Kidney capillary endothelial cell (primary cell): ENCODE measurements around the gene POLR1A.

Experiments
- DNase-seq: peaks from one replicate; pipeline ENCODE4 v3.0.0-alpha.2; 2018; ENCODE audit warnings: low spot score

POLR1A gene

DNA sequence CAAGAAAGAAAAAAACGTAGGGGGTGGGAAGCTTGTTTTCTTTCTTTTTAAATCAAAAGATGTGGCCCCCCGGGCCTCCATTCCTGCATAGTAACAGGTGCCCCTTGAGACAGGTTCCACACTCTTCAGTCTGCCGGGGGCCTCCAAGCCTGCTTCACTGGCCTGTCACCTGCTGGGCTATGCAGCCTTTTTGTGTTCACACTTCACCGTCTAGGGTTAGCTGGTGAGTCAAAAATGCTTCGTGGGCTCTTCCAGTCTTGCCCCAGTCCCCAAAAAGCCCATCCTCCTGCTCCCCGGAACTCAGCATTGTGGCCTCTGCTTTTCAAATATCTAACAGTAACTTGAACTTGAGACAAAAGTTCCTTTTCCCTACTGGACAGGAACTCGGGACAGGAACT, 67.9 kb downstream of the POLR1A start:
- no peak for DNase-seq

DNA sequence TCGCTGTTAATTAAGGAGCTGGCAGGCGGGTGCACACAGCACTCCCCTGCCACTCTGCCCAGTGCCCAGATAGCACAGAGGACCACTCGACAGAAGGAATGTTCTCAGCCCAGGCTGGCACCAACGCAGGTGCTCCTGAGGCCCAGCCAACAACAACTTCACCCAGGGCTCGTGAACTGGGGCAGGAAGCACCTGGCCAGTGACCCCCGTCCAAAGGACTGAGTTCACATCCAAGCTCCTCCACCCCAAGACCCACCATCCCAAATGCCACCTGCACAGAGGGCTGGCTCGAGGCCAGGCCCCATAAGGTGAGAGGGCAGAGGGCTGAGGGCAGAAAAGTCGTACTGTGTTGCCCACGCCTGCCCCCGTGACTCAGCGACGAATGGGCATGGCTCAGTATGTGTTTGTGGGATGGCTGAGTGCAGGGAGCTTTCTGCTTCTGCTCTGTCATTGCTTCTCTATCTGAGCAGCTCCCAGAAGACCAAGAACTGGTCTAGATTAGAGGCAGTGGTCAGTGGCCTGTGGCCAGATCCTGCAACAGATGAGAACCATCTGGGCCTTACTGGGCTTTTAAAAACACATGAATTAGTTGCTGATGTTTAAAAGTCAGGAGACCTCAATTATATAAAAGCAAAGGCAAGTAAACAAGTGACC, 68.4 kb downstream of the POLR1A start:
- DNase-seq = no peak

DNA sequence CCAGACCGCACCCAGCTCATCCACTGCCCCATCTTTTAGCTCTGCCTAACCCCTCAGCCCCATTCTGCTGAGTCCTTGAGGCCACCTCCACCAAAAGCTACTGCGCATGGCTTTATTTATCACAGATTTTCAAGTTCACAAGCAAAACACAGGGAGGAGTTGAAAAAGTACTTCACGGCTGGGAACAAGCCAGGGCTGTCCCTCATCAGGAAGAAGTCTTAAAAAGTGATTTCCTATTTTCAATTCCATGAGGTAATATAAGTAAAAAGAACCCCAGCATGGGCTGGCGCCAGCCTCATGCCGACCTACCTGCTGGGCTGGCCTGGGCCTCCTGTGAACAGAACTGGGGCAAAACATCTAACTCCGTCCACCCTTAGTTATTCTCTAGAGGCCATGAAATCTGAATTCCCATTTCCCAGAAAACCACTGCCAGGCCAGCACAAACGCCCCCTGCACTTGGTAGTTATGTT, 69.0 kb downstream of the POLR1A start:
- DNase-seq = no peak

DNA sequence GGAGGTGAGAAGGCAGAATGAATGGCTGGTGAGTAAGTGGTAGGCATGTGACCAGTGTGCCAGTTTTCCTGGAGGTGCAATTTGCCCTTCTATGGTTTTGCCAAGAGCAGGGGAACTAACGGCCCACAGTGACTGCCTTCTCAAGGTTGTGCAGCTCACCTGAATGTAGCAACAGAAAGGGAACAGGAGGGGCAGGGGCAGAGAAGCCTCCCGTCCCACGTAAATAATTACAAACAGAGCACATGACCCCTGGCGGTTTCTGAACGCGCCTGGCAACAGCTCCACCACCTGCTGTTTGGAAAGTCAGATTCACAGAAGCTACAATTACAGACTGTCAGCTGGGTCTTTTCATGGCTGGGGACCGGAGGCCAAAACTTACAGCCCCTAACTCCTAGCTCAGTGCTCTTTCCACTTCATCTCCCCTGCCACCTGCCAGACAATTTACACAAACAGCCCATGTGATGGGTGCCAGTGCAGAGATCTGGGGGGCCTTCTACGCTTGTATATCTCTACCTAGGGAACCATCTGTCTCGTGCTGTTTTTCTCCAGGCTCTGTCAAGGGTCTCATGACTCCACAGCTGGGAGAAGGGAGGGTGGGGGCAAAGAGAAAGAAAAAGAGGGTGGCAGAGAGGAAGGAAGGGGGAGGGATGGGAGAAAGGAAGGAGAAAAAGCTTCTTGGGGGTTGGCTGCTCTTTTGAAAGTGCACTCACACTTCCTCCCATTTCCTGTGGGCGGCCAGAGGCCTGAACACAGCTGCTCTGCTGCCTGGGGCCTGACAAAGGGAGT, 69.6 kb downstream of the POLR1A start:
- DNase-seq = peak; percentile 63

DNA sequence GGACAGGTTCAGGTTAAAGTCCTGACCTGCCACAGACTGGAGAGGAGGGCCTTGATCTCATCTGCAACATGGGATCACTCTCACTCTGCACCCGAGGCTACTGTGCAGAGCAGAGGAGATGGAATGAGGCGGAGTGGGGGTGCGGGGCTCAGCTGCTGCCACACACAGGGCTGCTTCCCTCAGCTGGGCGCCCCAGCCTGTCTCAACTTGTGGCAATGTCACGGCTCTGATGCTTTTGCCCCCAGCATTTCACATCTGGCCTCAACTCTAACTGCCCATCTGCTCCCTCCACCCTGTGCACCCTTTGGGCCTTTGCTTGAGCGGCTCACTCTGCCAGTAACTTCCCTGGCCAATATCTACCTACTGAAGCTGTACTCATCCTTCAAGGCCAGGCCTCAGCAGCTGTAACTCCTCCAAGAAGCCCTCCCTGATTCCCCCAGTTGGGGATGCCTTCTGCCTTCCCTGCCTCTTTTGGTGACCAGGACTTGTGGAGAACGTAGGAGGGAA, 70.3 kb downstream of the POLR1A start:
- no peak for DNase-seq

DNA sequence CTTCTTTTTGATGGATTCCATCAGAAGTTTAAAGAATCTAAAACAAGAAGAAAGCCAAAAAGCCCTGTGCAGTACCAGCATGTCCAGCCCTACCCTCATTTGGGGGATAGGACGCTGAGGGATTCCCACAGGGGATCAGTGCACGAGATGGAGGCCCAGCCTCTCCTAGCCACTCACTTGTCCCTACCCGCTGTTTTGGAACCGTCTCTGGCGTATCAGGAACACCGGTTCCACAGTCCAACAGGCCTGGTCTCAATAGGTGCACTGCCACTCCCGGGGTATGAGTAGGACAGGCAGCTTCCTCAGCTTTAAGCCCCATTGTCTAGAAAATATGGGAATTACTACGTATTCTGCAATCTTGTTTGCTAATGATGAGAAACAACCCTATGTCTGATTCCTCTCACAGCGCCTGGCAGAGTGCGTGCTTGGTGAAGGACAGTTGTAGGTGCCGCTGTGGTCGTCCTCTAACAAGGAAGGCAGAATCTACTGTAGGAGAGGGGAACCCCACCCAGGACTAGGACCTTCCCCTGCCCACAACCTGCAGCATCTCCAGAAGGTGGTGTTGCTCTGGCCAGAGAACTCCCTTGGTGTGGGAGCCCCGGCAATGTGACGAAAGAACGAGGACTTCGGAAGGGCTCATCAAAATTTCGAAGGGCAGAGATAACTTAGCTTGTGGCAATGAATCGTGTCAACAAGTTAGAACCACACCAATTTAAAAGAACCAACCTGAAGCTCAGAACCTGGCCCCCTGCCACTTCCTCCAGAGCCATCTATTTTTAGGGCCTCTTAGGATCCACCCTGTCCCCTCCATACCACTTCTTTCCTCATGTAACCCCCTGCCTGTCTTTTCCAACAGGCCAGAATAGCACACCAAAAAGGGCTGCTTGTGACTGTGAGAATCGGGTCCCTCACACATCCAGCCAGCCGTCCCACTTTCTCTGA, 71.7 kb downstream of the POLR1A start:
- no peak for DNase-seq

DNA sequence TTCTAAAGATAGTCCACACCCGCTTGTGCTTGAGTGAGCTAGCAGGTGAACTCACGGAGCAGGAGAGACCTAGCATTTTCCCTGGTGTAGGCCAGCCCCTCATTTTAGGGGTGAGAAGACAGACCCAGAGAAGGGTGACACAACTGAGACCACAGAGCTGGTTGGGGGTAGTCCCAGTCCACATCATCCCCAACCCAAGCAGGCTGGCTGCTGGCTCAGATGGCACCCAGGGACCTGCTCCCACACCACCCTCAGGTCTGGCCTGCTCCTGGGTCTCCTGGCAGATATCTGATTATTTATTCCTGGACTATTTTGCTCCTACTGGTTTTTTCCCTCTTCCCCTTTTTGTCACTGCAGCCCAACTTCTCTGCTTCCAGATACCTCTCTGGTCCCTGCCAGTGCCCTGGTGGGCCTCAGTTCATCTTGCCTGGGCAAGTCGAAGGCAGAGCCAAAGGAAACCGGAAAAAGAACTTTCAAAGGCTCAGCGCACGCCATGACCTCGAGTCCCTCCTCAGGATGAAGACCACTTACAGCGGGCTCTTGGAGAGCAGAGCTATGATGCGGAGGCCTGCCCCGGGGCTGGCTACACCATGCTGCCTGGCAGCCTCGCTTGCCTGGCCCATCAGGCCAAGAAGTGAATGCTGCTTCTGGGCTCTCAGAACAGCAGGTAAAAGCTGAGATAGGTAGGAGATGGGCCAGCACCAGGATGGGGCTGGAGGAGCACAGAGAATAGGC, 72.7 kb downstream of the POLR1A start:
- no peak for DNase-seq

DNA sequence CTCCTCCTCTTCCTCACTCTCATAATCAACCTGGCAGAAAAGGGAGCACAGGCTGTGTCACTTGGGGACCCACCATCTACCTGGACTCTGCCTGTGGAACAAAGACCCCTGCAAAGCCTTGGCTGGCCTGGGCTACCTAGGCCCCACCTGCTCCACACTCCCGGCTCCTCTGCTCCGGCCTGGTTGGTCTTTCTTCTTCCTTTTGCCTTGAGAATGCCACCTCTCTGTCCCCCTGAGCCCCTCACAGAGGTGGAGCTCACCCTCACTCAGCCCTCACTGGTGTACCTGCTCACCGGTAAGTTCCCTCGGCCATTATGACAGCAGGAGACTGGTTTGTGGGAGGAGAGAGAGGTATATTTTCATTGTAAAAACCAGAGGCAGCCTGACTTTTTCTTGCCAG, 74.1 kb downstream of the POLR1A start:
- no peak for DNase-seq

DNA sequence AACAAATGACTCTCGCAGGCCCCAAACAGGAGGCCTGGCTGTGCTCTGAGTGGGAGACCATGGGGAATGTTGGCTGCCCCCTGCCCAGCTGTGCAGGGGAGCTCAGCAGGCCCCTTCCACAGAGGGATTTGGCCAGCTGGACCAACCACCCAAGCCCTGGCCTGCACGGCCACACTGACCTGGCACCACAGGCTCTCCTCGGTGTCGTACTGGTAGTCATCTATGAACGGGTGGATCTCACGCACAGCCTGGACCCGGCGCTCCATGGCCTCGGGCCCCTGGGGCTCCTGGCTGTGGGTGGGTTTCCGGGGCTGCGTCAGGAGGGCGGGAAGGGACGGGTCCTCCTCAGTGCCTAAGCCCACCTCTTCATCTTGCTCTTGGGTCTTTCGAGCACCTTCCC, 74.5 kb downstream of the POLR1A start:
- DNase-seq = no peak

DNA sequence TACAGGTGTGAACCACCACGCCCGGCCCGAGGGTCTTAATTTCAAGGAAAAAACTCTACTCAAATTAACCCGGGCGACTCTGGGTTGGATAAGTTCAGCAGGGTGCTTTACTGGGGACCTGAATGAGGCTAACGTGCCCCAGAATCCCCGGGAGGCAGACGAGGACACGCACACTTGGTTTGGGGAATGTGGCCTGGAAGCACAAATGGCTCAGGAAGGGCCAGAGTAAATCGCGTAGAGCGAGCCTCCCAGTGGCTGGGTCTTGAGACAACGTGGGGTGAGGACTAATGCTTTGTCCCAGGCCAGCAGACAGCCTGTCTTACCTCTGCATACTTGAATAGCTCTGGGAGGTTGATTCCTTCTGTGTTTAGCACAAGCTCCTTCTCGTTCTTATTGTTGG, 75.8 kb downstream of the POLR1A start:
- no peak for DNase-seq

DNA sequence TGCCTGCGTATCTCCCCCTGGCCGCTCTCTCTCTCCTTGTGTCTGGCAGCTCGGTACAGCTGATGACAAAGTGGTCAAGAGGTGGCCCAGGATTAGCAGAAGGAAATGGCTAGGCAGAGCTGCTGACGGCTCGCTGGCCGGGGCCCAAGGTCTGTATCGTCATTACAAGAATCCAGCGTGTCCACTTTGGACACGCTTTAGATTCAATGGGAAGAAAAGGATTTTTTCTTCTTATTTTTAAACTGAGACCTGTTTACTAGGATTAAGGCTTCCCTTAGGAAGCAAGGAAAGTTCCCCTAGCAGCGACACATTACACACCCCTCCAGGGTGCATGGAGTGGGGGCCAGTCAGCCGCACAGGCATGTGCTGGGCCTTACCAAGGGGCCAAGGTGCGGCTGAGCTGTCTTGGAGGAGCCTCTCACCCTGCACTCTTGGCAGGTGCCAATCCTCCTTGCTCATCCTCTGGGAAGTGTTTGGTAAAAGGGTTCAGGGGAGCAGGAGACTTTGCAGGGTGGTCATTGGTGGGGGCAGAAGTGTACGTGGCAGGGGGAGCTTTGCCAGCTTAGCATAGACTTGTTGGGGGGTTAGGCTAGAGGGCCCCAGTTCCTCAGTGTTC, 76.8 kb downstream of the POLR1A start:
- DNase-seq = peak; percentile 36

DNA sequence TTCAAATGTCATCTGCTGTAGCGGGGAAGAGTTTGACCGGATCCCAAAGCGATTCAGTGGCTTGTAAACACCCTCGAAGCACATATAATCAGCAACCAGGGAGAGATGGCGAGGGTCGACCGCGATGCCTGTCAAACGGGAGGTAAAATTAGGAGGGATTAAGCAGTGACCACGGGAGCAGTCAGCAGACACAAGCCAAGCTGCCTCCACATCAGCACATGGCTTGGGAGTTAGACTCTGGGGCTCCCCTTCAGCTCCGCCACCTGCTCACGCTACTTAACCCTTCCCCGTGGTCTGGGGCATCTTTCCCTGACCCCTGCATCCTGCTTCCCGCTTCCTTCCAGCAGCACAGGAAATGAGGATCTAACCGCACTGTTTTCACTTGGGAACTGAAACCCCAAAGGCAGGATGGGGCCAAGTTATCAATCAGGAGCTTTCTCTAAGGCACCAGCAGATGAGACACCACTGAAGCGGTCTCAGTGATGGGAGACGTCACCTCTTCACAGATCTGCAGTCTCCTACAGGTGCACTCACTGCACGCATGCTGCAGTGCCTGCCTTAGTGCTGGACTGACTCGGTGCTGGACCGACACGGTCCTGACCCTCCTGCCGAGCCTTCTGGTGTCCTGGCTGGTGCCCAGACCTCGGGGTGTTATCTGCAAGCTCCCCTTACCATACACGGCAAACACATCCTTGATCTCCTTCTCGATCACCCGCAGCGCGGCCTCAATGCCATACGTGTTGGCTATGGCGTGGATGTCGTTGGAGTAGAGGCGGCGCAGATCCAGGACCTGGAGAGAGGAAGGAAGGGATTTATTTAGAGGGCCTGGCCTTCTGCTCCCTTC, 77.5 kb downstream of the POLR1A start:
- DNase-seq = no peak

DNA sequence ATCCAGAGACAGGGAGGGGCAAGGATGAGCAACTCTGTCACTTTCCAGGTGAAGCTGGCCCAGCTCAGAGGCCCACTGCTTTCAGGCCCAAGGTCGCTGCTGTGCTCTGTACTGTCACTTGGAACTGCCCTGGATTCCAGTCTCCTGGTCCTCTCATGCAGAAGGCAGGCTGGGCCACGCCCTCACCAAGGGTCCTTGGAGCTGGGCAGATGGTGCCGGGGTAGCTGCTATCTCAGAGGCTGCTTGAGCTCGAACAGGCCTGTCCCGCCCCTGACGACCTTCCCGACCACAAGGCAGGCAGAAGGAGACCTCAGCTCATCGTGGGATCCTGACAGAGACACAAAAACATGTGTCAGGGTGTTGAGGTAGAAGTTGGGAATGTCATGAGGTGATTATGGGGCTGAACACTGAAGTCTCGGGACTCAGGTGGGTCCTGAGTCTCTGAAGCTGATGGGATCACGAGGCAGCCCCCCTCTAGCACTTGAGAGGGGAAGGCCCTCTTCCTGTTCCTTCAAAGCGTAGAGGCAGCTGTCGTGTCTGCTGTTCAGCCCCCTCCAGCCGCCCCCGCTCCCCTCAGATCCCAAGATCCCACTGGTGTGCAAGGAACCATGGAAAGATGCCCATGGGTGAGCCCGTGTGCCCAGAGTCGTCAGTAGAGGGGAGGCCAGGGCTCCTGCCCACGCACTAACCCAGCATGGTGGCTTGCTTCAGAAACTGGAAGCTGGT, 78.3 kb downstream of the POLR1A start:
- no peak for DNase-seq

DNA sequence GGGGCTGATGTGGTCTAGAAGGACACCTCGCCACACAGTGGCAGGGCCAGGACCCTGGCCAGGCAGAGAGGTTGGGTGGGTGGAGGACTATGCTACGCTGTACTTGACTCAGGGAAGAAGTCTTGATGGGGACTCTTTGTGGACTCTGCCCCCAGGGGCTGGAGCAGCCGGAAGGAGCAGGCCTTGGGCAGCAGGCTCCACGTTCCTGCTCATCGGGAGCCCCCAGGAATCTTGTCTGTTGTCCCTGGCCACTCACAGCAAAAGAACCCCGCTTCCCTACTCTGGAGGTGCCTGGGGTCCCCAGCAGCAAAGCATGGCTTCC, 79.0 kb downstream of the POLR1A start:
- DNase-seq = no peak

DNA sequence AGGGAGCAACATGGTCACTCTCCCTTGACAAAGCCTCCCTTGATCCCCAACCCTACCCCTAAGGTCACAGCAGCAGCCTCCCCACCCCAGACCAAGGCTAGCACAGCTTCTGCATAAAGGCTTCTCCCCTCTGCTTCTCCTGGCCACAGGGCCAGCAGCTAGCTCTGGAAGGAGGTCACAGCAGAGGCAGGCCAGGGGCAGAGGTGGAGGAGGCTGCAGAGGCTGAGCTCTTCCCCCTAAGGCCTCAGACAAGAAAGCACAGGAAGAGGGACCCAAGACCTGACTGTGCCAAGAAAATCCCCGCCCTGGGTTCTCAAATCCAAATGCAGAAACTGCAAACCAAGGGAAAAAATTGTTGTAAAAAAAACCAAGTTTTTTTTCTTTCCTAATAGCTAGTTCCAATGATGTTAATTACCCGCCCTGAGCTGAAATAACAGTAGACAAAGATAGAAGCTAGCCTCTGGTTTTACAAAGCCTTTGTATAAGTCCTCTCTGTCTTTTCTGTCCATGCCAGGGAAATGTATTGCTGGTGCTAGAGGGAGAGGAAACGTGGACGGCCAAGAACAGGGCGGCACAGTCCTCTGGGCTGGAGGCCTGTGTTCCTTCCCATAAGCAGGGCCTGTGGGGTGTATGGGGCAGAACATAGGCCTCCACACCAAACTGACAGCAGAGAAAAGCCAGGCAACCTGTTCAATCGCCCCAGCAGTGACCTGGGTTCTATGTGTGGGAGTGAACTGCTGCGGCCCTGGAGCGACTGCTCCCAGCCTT, 79.5 kb downstream of the POLR1A start:
- no peak for DNase-seq

DNA sequence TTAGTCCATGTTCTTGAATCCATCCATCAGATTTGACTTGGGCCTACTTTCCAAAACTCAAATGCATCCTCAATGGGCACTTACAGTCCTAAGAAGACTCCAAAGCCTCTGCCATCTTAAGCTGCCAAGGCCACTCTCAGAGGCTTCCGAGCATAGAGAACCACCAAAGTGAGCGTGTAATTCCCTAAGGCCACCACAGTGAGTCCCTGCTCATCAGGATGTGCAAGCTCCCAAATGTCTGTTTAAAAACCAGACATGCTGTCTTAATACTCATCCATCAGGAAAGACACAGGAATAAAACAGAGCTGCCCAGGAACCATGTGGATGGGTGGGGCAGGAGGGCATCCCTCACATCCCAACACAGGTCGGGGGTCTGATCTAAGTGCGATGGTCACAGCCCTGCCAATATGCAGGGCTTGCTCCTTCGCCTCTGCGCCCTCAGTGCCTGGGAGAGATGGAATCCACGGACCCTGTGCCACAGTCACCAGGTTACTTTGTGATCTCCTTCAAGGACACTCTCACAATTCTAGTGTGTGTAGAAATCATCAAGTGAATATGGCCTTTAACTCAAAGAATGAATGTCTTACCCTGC, 80.4 kb downstream of the POLR1A start:
- DNase-seq = no peak

DNA sequence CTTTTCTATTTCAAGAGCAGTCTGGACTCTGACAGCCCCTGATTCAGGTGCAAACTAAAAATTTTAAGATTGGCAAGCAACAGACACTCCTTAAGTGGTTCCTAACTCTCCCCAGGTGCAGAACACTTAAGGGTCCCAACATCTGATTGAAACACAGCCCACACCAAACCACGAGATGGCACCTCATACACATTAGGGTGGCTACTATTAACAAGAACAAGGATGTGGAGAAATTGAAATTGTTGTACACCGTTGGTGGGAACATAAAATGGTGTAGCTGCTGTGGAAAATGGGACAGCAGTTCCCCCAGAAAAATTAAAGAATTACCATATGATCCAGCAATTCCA, 82.3 kb downstream of the POLR1A start:
- no peak for DNase-seq

DNA sequence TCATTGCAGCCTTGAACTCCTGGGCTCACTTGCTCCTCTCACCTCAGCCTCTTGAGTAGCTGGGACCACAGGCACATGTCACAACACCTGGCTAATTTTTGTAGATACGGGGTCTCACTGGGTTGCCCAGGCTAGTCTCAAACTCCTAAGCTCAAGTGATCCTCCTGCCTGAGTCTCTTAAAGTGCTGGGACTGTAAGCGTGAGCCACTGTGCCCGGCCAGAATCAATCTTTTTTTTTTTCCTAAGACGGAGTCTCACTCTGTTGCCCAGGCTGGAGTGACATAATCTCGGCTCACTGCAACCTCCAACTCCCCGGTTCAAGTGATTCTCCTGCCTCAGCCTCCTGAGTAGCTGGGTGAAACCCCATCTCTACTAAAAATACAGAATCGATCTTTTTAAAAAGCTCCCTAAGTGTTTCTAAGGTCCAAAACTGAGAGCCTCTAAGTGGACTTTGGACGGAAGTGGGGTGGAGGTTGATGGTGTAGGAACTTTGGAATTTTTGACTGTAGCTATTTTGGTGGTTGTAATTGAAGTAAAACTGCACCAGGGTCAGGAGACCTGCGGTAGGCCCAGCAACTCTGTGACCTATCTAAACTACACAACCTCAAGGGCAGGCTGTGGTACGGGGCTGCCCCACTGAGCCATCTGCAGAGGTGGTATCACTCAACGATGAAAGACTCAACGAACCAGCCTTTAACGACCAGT, 82.9 kb downstream of the POLR1A start:
- no peak for DNase-seq
